GM11168 (cell line): Measurements from ENCODE around the gene INPP5J.

Experiments
- in situ Hi-C: fragments of 300-500 bp; cut with MboI; formaldehyde crosslinking; loops from one replicate; pipeline ENCODE4 v1.12.0; 2022; ENCODE audit warnings: low sequenced_read_pairs; ENCODE audit not compliant: unreplicated experiment

The INPP5J gene

DNA sequence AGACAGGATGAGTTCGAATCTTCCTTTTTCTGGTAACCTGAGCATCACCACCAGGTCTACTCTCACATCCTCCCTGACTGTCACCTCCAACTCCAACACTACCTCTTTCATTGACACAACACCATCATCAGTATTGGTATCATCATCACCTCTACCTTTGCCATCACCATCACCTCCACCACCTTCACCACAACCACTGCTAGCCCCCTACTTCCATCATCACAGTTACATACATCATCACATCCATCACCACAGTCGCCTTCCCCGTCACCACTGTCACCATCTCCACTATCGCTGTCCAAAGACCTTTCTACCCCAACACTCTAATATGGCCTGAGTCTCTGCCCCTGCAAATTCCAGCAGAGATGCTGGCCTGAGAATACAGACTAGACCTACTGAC is 1.4 kb upstream of the INPP5J start:
- in situ Hi-C loops = no loop called here

DNA sequence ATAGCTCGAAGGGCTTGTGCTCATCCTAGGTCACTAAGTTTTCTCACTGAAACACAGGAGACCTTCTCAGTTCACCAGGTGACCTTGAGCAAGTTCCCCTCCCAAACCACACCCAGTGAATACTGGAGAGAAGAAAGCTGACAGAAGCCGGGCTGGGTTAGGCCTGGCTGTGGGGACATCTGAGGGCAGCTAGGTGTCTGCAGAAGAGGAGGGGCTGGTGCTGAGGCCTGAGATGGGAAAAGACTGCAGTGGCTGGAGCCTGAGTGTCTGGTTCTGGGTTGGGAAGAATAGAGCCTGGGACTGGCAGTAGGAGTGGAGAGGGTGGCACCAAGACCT is 602 bp upstream of the INPP5J start:
- in situ Hi-C loops = no loop called here

DNA sequence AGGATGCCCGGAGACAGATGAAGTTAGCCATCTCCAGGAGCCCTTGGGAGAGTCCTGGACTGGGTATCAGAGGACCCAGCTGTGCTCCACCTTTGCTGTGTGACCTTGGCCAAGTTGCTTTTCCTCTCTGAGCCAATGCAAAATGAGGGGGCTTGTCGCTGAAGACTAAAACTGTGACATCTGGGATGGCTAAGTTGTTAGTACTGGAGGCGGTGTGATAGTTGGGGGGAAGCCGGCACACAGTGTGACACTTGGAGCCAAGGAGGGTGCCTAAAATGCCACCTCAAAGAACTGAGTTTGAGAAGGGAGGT is 481 bp downstream of the INPP5J start:
- in situ Hi-C loops = no loop called here

DNA sequence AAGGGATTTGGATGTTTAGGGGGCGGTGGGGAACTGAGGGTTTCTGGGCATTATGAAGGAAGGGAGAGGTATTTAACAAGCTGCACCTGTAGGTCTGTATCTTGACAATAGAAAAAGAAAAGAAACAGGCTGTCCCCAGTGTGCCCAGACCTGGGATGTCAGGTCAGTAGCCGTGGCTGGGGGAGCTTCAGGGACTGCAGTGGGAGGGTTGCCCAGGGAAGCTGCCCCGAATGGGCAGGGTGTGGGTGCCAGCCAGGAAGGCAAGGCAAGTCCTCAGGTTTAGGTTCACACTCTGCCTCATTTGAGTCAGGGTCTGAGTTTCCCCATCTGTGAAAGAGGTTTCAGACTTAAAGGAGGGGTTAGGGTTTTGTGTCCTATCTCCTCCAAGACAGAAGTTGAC is 1.5 kb downstream of the INPP5J start:
- in situ Hi-C loops = no loop called here

DNA sequence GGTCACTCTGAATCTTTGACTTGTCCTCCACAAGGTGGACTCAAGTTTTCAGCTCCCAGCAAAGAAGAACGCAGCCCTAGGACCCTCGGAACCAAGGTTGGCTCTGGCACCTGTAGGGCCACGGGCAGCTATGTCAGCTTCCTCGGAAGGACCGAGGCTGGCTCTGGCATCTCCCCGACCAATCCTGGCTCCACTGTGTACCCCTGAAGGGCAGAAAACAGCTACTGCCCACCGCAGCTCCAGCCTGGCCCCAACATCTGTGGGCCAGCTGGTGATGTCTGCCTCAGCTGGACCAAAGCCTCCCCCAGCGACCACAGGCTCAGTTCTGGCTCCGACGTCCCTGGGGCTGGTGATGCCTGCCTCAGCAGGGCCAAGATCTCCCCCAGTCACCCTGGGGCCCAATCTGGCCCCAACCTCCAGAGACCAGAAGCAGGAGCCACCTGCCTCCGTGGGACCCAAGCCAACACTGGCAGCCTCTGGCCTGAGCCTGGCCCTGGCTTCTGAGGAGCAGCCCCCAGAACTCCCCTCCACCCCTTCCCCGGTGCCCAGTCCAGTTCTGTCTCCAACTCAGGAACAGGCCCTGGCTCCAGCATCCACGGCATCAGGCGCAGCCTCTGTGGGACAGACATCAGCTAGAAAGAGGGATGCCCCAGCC is 2.2 kb downstream of the INPP5J start:
- in situ Hi-C loops = no loop called here

DNA sequence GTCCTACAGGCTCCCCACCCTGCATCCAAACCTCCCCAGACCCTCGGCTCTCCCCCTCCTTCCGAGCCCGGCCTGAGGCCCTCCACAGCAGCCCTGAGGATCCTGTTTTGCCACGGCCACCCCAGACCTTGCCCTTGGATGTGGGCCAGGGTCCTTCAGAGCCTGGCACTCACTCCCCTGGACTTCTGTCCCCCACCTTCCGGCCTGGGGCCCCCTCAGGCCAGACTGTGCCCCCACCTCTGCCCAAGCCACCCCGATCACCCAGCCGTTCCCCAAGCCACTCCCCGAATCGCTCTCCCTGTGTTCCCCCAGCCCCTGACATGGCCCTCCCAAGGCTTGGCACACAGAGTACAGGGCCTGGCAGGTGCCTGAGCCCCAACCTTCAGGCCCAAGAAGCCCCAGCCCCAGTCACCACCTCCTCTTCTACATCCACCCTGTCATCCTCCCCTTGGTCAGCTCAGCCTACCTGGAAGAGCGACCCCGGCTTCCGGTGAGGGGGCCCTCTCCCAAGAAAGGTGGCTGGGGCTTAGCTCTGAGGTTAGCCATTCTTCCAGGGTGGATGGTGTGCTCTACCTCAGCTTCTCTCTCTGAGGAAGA is 2.9 kb downstream of the INPP5J start:
- in situ Hi-C loops = no loop called here

DNA sequence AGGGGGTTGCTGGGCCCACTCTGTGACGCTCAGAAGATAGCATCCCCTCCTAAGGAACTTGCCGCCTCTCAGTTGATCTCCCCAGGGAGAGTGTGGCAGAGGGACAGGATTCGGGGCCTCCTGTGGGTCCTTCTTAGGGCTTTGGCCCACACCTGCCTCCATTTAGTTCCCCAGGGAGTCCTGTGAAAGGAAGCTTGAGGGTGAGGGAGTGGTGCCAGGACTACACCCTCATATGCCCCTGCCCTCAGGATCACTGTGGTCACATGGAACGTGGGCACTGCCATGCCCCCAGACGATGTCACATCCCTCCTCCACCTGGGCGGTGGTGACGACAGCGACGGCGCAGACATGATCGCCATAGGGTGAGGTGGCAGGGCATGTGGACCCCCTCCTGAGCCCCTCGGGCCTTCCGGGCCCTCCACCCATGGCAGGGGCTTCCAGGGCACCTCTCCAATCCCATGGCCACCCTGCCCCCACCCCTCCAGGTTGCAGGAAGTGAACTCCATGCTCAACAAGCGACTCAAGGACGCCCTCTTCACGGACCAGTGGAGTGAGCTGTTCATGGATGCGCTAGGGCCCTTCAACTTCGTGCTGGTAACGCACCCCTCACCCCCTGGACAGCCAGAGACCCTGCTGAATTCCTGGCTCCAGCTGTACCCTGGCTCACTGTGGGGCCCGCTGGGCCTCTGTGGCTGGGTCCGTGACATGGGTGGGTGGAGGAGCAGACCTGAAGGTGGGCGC is 3.5 kb downstream of the INPP5J start:
- in situ Hi-C loops = no loop called here

DNA sequence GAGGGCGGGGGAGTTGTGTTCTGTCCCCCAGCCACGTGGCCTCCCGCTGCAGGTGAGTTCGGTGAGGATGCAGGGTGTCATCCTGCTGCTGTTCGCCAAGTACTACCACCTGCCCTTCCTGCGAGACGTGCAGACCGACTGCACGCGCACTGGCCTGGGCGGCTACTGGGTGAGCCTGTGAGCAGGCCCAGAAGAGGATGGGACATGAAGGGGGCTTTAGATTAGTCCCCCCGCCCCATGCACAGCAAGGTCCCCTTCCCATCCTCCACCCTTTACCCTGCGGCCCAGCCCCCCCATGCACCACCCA is 4.1 kb downstream of the INPP5J start:
- in situ Hi-C loops = no loop called here

DNA sequence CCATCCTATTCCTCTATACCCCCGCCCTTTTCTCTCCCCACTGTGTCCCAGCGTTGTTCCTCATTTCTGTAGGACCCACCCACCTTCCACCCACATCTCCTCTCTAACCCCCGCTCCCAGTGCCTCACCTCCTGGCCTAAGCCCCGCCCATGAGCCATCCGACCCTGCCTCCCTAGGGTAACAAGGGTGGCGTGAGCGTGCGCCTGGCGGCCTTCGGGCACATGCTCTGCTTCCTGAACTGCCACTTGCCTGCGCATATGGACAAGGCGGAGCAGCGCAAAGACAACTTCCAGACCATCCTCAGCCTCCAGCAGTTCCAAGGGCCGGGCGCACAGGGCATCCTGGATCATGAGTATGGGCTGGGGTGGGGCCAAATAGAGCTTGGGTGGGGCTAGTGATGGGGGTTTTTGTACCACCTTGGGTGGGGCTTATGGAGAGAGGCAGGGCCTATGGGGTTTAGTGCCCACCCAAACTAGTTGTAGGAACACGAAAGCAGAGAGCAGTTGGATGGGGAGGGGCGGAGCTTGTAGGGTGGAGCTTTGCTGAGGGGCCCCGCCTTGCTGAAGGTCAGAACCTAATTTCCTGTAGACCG is 4.5 kb downstream of the INPP5J start:
- in situ Hi-C loops = no loop called here

DNA sequence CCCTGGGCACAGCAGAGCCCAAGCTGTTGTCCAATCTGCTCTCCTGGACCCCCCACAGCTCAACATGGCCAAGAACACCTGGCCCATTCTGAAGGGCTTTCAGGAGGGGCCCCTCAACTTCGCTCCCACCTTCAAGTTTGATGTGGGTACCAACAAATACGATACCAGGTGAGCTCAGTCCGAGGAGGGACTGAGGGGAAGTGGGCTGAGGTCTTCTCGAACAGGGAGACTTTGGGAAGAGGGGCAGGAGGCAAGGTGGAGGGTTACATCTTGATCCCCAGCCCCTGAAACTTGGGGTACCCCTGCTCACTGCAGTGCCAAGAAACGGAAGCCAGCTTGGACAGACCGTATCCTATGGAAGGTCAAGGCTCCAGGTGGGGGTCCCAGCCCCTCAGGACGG is 5.4 kb downstream of the INPP5J start:
- in situ Hi-C loops = no loop called here

DNA sequence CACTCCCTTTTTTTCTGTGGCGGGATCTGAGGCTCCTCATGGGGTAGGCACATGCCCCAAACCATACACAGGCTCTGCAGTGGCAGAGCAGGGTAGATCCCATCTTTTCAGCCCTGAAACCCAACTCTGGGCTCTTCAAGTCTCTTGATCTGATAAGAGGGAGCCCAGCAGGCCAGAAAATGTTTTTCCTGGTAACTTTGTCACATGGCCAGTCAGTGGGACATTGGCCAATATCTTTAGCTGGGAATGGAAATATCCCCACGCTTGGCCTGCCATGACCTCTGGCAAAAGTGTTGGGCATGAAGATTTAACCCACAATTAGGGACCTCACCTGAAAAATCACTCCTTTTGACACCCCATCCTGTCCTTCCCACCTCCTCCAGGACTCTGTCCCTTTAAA is 8.1 kb downstream of the INPP5J start:
- in situ Hi-C loops = no loop called here

DNA sequence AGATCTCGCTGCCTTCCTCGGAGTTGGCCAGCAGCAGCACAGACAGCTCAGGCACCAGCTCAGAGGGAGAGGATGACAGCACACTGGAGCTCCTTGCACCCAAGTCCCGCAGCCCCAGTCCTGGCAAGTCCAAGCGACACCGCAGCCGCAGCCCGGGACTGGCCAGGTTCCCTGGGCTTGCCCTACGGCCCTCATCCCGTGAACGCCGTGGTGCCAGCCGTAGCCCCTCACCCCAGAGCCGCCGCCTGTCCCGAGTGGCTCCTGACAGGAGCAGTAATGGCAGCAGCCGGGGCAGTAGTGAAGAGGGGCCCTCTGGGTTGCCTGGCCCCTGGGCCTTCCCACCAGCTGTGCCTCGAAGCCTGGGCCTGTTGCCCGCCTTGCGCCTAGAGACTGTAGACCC is 11.1 kb downstream of the INPP5J start:
- in situ Hi-C loops = no loop called here

DNA sequence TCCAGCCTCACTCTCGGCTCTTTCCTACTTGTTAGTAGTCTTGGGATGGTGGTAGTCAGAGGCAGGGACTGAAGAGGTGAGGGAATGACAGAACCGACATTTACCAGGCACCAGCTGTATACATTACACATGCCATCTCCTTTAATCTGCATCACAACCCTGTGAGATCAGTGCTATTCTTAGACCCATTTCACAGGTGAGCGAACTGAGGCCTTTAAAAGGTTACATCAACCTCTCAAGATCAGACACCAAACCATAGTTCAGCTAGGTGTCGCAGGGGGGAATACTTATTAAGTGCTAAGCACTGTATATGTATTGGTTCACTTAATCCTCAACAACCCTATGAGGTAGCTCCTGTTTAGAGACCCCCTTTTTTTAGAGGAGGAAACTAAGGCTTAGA is 11.9 kb downstream of the INPP5J start:
- in situ Hi-C loops = no loop called here

DNA sequence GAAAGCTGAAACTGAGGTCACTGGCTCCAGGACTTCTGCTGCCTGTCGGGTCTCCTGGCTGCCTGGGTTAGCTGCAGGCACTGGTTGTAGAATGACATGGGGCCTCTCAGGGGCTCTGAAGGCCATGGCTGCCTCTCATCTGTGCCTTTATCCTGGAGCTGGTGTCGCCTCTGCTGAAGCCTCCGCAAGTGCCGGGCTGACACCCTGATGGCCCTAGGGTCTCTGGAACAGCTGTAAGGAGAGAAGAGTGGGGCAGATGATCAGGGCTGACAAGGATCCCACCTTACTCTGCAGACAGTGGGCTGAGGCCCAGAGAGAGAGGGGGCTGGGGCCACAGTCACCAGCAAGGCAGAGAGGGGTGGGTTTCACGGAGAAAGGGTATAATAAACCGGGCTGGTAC is 12.9 kb downstream of the INPP5J start:
- in situ Hi-C loops = no loop called here

DNA sequence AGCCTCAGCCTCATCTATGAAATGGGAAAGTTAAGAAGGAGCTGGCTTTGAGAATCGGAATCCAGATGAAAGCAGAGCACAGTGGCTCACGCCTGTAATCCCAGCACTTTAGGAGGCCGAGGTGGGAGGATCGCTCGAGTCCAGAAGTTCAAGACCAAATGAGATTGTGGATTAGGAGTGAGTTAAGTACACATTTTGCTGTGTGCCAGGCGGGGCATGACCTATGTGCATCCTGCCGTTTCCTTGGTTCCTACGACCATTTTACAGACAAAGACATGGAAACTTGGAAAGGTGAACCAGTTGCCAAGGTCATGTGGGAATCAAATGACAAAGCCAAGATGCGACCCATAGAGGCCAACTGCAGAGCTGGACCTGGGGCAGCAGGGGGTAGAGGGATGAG is 13.4 kb downstream of the INPP5J start:
- in situ Hi-C loops = no loop called here

DNA sequence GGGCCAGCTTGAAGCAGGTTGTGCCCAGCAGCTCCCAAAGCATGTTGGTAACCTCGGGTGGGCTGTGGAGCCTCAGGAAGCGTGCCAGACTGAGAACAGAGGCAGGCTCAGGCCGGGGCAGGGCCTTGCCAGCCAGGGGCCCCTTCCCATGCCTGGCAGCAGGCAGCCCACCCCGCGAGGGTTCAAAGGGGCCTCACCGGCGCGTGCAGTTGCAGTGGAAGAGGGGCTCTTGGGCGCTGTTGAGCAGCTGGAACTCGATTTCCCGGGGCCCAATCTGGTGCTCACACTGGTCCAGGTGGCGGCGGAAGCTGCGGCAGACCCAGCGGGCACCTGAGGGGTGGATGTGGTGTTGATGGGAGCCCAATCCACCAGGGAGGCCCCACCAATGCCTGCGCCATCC is 13.9 kb downstream of the INPP5J start:
- in situ Hi-C loops = no loop called here

DNA sequence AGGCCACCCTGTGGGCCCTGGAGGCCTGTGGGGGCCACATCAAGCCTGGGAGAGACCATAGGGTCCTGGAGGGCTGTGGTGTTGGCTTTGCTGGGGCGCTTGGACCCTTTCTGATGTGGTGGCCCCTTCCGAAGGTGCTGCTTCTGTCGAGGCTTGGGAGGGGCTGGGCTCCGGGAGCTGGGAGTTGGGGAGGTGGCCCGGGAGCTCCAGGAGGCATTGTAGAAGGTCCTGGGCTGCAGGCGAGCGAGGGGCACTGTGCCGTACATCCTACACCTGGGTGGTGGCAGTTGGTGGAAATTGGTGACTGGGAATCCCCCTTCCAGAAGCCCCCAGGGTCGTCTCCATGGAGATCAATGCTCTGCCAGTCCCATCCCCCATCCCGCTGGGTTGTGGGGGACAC is 15.0 kb downstream of the INPP5J start:
- in situ Hi-C loops = no loop called here

DNA sequence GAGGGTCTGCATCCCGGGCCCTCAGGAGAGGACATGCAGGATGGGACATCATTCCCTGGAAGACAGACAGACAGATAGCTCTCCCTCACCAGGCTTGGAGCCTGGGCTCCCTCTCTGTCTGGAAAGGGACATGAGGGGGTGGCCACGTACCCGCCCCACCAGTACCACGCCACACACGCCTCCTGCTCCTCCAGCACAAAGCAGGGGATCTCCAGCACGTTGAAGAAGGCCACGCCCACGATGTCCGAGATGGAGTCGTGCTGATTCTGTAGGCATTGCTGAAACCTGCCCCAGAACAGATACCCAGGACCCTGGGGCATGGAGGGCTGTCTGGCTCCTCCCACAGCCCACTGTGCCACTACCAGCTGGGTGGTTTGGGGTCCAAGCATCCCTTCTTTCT is 15.4 kb downstream of the INPP5J start:
- in situ Hi-C loops = no loop called here

DNA sequence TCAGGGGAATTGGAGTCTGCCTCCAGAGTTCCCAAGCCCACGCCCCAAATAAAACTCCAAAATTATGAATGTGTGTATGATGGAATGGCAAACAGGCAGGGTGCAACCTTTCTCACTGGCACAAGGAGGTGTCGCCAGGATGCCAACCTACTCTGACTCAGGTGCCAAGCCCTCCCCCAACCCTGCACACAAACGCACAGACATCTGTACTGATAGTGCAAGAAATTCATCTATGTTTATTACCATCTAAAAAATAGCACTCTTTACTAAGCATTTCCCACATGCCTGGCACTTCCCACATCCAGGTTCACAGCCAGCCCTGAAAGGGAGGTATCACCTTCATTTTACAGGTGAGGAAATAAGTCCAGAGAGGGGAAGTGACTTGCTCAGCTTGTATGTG is 16.3 kb downstream of the INPP5J start:
- in situ Hi-C loops = no loop called here

DNA sequence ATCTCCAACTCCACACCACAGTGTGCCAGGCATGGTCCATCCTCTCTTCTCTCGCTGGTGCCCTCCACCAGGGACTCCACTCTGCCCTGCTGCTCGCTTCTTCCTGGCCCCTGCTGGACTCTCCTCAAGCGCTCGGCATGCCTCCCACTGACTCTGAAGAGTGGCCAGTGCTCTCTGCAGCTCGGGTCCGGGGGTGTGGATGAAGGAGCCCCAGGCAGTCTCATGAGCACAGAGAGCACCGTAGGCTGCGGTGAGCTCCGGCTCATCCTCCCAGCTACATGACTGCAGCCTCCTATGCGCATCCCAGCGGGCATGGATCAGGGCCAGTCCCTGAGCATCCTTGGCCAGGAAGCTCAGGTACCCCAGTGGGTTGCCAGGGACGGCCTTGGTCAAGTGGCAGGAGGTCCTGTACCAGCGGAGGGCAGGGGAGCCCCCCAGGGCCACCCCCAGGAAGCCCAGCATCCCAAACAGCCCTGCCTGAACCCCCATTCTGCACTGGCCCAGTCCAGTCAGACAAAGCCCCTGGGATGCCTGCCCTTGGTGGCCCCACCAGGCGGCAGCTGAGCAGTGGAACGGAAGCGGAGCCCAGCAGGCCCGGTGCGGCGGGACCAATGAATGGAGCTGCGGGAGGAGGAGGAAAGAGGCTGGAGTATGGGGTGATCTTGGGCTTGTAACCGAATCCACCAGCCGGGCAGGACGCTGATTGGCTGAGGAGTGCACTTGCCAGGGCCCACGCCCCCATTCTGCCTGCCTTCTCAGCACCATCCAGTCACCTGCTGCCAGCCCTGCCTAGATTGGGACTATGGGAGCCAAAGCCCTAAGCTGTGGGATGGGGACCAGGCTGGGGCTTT is 17.3 kb downstream of the INPP5J start, which contains the start of gene PLA2G3:
Gene PLA2G3 (minus strand): TSS at position 643 of the 851 bp plus-strand sequence. CDS start 154 bp downstream, at position 489.
- in situ Hi-C loops = no loop called here

DNA sequence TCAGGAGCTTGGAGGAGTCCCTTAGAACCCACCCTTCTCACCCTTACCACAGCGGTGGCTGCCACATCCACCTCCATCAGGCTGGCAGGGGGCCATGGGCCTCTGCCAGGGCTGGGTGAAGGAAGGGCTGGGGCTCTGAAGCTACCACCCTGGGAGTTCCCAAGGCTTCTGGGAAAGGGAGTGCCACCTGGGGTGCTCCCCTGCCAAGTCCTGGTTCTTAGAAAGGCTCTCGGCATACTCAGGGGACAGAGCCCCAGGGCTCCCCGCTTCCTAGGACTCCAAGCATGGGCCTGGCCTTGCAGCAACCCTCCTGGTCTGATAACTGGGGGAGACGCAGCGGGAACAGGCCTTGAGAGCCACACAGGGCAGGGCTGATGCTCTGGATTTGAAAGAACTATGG is 18.0 kb downstream of the INPP5J start:
- in situ Hi-C loops = no loop called here
